K562 (cell line): ENCODE data around the gene TELO2. TPM values are rescaled to one million over a fixed set of nuclear protein-coding genes. Genes with fewer than 3 reads are reported as not detected.

Source experiments
- ATAC-seq: fragments of 200-7000 bp; cut with Tn5 transposase; 3 replicates; pipeline ENCODE4 v1.9.1; 2020; ENCODE audit warnings: moderate library complexity
- BruUV-seq: library from RNA; stranded (reverse); fragments of 400-500 nt; replicated peaks from 2 replicates; lab custom pipeline; 2021; lab: Mats Ljungman, UMichigan
- CTCF ChIA-PET: fragments of 300-600 bp; formaldehyde crosslinking; extraction: SDS; loops from one replicate; lab custom pipeline; 2021; ENCODE audit warnings: low intra/inter-chr PET ratio; lab: Yijun Ruan, JAX
- POLR2A ChIA-PET: fragments of 300-600, 350-650 bp; sonication (Branson Sonifier 250); formaldehyde crosslinking; extraction: SDS; loops from one replicate; lab custom pipeline; 2021; ENCODE audit warnings: antibody characterized with exemption, inconsistent platforms; lab: Yijun Ruan, JAX
- DNase-seq, 4 experiments: peaks; one replicate each; pipeline versions ENCODE4 v3.0.0 to v3.0.0-alpha.2; 2011 to 2018; ENCODE audit warnings: low spot score in 3 of 4, mixed read lengths in 3 of 4; ENCODE audit errors: extremely low read depth in 1 of 4
- FAIRE-seq: peaks from 2 replicates; lab custom pipeline; 2011; peaks lifted over from hg19 to GRCh38; lab: Jason Lieb, UNC
- H2AFZ ChIP-seq: 2 replicates; pipeline ENCODE4 v1.6.0; 2011; ENCODE audit warnings: low read depth, low read length, control low read depth, inconsistent platforms
- H3K27ac ChIP-seq: fragments of 200-600 bp; 3 replicates; pipeline ENCODE4 v1.8.0; 2011; ENCODE audit warnings: low read depth, mild to moderate bottlenecking, control low read depth, inconsistent platforms, low read length, moderate library complexity, mixed read lengths; ENCODE audit errors: extremely low read depth
- H3K27me3 ChIP-seq, 2 experiments: fragments of 300-600 bp in 1 of 2; 2 replicates in 1 of 2; 3 replicates in 1 of 2; pipeline versions ENCODE4 v1.6.0 to v1.8.0; 2011; ENCODE audit warnings: inconsistent platforms in 2 of 2, low read length in 2 of 2, mild to moderate bottlenecking in 1 of 2, mixed read lengths in 1 of 2, moderate library complexity in 1 of 2; ENCODE audit not compliant: control insufficient read depth in 2 of 2, insufficient read depth in 2 of 2
- H3K36me3 ChIP-seq: fragments of 300-600 bp; 3 replicates; pipeline ENCODE4 v1.8.0; 2011; ENCODE audit warnings: mild to moderate bottlenecking, low read length, inconsistent platforms; ENCODE audit not compliant: control insufficient read depth, insufficient read depth
- H3K4me1 ChIP-seq, 2 experiments: fragments of 200-600 bp in 1 of 2; replicated peaks in 1 of 2; 2 replicates in 1 of 2; 3 replicates in 1 of 2; pipeline versions ENCODE4 v1.5.1 to v1.8.0; 2011; ENCODE audit warnings: inconsistent platforms in 2 of 2, low read length in 2 of 2, mild to moderate bottlenecking in 1 of 2, mixed read lengths in 1 of 2, moderate library complexity in 1 of 2; ENCODE audit not compliant: control insufficient read depth in 2 of 2, insufficient read depth in 2 of 2
- H3K4me2 ChIP-seq: 2 replicates; pipeline ENCODE4 v1.6.1; 2011; ENCODE audit warnings: low read length, control low read depth, inconsistent platforms, mixed read lengths; ENCODE audit not compliant: insufficient read depth
- H3K4me3 ChIP-seq: fragments of 200-600 bp; sonication (generic), shearing (Covaris generic); 2 replicates; pipeline ENCODE4 v1.5.1; 2016; ENCODE audit warnings: control low read depth, inconsistent platforms
- H3K79me2 ChIP-seq: fragments of 200-600 bp; 3 replicates; pipeline ENCODE4 v1.8.0; 2011; ENCODE audit warnings: low read length, inconsistent platforms; ENCODE audit not compliant: control insufficient read depth, insufficient read depth
- H3K9ac ChIP-seq, 2 experiments: 2 replicates each; pipeline versions ENCODE4 v1.6.0 to v1.6.1; 2011; ENCODE audit warnings: low read depth in 2 of 2, low read length in 2 of 2, control low read depth in 1 of 2, inconsistent platforms in 1 of 2, mild to moderate bottlenecking in 1 of 2, mixed read lengths in 1 of 2; ENCODE audit not compliant: insufficient read depth in 1 of 2
- H3K9me1 ChIP-seq: one replicate; pipeline ENCODE4 v1.6.0; 2011; ENCODE audit warnings: inconsistent platforms, mild to moderate bottlenecking, low read length, moderate library complexity; ENCODE audit not compliant: control insufficient read depth, insufficient read depth
- H3K9me3 ChIP-seq: replicated peaks from 2 replicates; pipeline ENCODE4 v1.5.1; 2011; ENCODE audit warnings: low read depth, low read length, inconsistent platforms; ENCODE audit not compliant: control insufficient read depth, insufficient read depth
- H4K20me1 ChIP-seq: replicated peaks from 2 replicates; pipeline ENCODE4 v1.6.1; 2011; ENCODE audit warnings: low read length, inconsistent platforms, mixed read lengths; ENCODE audit not compliant: control insufficient read depth, insufficient read depth
- CBX3 ChIP-seq, 2 experiments: IDR thresholded peaks; 1 replicate in 1 of 2; 2 replicates in 1 of 2; pipeline ENCODE4 v1.6.1; 2012; ENCODE audit warnings: inconsistent platforms in 2 of 2, low read length in 2 of 2, borderline replicate concordance in 1 of 2, control low read depth in 1 of 2
- CHD2 ChIP-seq: IDR thresholded peaks from 2 replicates; pipeline ENCODE4 v1.6.1; 2011; ENCODE audit warnings: low read depth, low read length
- HDAC6 ChIP-seq: IDR thresholded peaks from 2 replicates; pipeline ENCODE4 v1.6.1; 2012; ENCODE audit warnings: low read depth, mild to moderate bottlenecking, control low read depth, inconsistent platforms, low read length, moderate library complexity
- HNRNPLL ChIP-seq: fragments of 200-400 bp; formaldehyde crosslinking; IDR thresholded peaks from 2 replicates; pipeline ENCODE4 v1.6.1; 2017; ENCODE audit warnings: low read length, low read depth, mild to moderate bottlenecking; ENCODE audit not compliant: poor library complexity, severe bottlenecking
- KDM4B ChIP-seq, 2 experiments: fragments of 450-650 bp in 1 of 2; sonication (generic) in 1 of 2; IDR thresholded peaks; 2 replicates each; pipeline ENCODE4 v1.6.1; 2016 to 2017; ENCODE audit warnings: borderline replicate concordance in 2 of 2, antibody characterized with exemption in 1 of 2, low read depth in 1 of 2, mild to moderate bottlenecking in 1 of 2
- MTF1 ChIP-seq: fragments of 250-450 bp; sonication (Bioruptor Pico); IDR thresholded peaks from 2 replicates; pipeline ENCODE4 v1.9.0; 2021; ENCODE audit warnings: moderate library complexity, mild to moderate bottlenecking, inconsistent platforms, borderline replicate concordance
- RUNX1 ChIP-seq: sonication (generic); IDR thresholded peaks from 2 replicates; pipeline ENCODE4 v1.6.1; 2016; ENCODE audit warnings: antibody characterized with exemption, low read depth
- ZNF134 ChIP-seq: fragments of 250-450 bp; sonication (Bioruptor Pico); conservative IDR thresholded peaks from 2 replicates; pipeline ENCODE4 v1.4.0; 2020
- WGBS: fragments of 100-300 bp; shearing (Covaris generic); methylation state at CpG from one replicate; pipeline ENCODE4 v1.1.6; 2016; ENCODE audit warnings: low coverage, mixed read lengths; ENCODE audit not compliant: insufficient coverage; ENCODE audit errors: missing lambda C conversion rate; 5-methylcytosine and 5-hydroxymethylcytosine counted together
- in situ Hi-C: fragments of 300-500 bp; cut with MboI; formaldehyde crosslinking; loops from 4 replicates; pipeline ENCODE4 v1.15.0; 2018; ENCODE audit warnings: inconsistent platforms, mixed read lengths
- intact Hi-C: fragments of 100-400 bp; cut with micrococcal nuclease; formaldehyde crosslinking; loops from 2 replicates; pipeline ENCODE4 v1.14.2; 2022
- polyA plus RNA-seq, 8 experiments: library from polyadenylated mRNA; depleted of rRNA in 4 of 8; stranded (reverse) in 5 of 8; unstranded in 3 of 8; fragments of >200 nt; fragmentation: Nextera tagmentation in 2 of 8; fragmentation: Illumina TruSeq in 1 of 8; extraction: Ambion mirVana in 2 of 8; extraction: Trizol in 1 of 8; gene quantifications; 2 replicates each; pipeline versions ENCODE4 v1.2.1 to v1.2.3, GENCODE V29; 2011 to 2014; ENCODE audit warnings: inconsistent platforms in 1 of 8, missing spikeins in 1 of 8
- total RNA-seq, 7 experiments: library from RNA; depleted of rRNA in 6 of 7; stranded (reverse); fragments of >200 nt in 6 of 7; fragmentation: Illumina TruSeq in 2 of 7; extraction: Trizol in 2 of 7; gene quantifications; 2 replicates each; pipeline versions ENCODE4 v1.2.1 to v1.2.3, GENCODE V29; 2011 to 2021; ENCODE audit warnings: low replicate concordance in 1 of 7
- TF ChIP-seq, protein P1 (sequence below): fragments of 450-650 bp; formaldehyde crosslinking; IDR thresholded peaks from 2 replicates; pipeline ENCODE4 v1.4.0; 2022; ENCODE audit warnings: missing genetic modification characterization
- TF ChIP-seq, protein P2 (sequence below): fragments of 250-450 bp; sonication (Bioruptor Pico); IDR thresholded peaks from 2 replicates; pipeline ENCODE4 v1.6.1; 2021; ENCODE audit warnings: mild to moderate bottlenecking

TELO2 gene
- total and polyA plus RNA-seq, 9 of the 15 experiments (the other 6 are each of a cell fraction or from before 2014, with no cell fraction given), result 0.51 to 91.8 (median 14.5) TPM

DNA sequence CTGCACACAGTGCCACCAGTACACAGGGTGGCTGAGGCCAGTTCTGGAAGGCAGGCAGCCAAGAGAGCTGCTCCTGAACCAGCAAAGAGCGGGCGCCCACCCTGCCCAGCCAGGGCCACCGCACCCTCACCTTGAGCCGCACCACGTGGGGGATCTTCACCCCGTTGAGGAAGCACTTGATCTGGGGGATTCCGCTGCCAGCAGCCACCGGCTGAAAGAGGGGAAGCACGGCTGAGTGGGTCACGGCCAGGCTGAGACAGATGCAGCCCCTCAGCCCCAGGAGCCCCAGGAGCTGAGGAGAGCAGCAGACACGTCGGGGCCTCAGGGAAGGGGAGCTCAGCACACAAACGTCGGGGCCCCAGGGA lies 34.2 kb upstream of the TELO2 start:
- H4K20me1 ChIP-seq, result 0 out of 2 replicates have a peak, but pooled peaks cover 5% of the 10 kb centered on the region
- peaks cover 3% of the 10 kb centered on the region for H3K9me1 ChIP-seq
- H3K9ac ChIP-seq, result no peak overlapping the region; a peak in 1 of 4 replicates
- CTCF ChIA-PET, result no interaction called here
- peaks cover 0 to 10% of the 10 kb centered on the region in 2 experiments; a peak in 2 of 5 replicates for H3K4me1 ChIP-seq
- DNase-seq (no peak), ATAC-seq (no peak), FAIRE-seq (no peak)
- H3K4me3 ChIP-seq, result no peak overlapping the region
- no peak overlapping the region for H2AFZ ChIP-seq
- POLR2A ChIA-PET, result no interaction called here
- no peaks in the 10 kb centered on the region for H3K27me3 ChIP-seq
- no peak for TF ChIP-seq CBX3 (IDR thresholded peaks at IDR 0.05; ENCODE audit: borderline replicate concordance in 1 of 2, low read length in 2 of 2)
- TF ChIP-seq KDM4B (IDR thresholded peaks at IDR 0.05; ENCODE audit: borderline replicate concordance in 2 of 2, low read depth in 1 of 2), result no peak
- no peak for TF ChIP-seq RUNX1
- TF ChIP-seq MTF1 (CRISPR knock-in tag), result no peak
- TF ChIP-seq ZNF134 (CRISPR knock-in tag), result no peak
- TF ChIP-seq, protein P1, sequence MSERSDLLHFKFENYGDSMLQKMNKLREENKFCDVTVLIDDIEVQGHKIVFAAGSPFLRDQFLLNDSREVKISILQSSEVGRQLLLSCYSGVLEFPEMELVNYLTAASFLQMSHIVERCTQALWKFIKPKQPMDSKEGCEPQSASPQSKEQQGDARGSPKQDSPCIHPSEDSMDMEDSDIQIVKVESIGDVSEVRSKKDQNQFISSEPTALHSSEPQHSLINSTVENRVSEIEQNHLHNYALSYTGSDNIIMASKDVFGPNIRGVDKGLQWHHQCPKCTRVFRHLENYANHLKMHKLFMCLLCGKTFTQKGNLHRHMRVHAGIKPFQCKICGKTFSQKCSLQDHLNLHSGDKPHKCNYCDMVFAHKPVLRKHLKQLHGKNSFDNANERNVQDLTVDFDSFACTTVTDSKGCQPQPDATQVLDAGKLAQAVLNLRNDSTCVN, result no peak
- no peak for TF ChIP-seq HNRNPLL
- TF ChIP-seq, protein P2, sequence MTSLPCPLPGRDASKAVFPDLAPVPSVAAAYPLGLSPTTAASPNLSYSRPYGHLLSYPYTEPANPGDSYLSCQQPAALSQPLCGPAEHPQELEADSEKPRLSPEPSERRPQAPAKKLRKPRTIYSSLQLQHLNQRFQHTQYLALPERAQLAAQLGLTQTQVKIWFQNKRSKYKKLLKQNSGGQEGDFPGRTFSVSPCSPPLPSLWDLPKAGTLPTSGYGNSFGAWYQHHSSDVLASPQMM (CRISPR knock-in tag), result no peak
- no peak for TF ChIP-seq HDAC6
- TF ChIP-seq CHD2, result no peak
- H3K36me3 ChIP-seq, result peaks cover 67% of the 10 kb centered on the region; the same call in 2 of the 3 replicates
- H3K4me2 ChIP-seq, result no peak overlapping the region
- no peaks in the 10 kb centered on the region for H3K9me3 ChIP-seq
- intact Hi-C loops, result no loop called here
- in situ Hi-C loops, result no loop called here
- WGBS, result 100% methylated on average over 7 of the region's 14 CpGs
- BruUV-seq, result no TSS peak
- no peak overlapping the region for H3K27ac ChIP-seq
- no peaks in the 10 kb centered on the region for H3K79me2 ChIP-seq
